Measurements from ENCODE around the gene CGB8.
A peak's percentile ranks its signal among the peaks of the same experiment; 100 is the strongest.

The CGB8 gene

DNA sequence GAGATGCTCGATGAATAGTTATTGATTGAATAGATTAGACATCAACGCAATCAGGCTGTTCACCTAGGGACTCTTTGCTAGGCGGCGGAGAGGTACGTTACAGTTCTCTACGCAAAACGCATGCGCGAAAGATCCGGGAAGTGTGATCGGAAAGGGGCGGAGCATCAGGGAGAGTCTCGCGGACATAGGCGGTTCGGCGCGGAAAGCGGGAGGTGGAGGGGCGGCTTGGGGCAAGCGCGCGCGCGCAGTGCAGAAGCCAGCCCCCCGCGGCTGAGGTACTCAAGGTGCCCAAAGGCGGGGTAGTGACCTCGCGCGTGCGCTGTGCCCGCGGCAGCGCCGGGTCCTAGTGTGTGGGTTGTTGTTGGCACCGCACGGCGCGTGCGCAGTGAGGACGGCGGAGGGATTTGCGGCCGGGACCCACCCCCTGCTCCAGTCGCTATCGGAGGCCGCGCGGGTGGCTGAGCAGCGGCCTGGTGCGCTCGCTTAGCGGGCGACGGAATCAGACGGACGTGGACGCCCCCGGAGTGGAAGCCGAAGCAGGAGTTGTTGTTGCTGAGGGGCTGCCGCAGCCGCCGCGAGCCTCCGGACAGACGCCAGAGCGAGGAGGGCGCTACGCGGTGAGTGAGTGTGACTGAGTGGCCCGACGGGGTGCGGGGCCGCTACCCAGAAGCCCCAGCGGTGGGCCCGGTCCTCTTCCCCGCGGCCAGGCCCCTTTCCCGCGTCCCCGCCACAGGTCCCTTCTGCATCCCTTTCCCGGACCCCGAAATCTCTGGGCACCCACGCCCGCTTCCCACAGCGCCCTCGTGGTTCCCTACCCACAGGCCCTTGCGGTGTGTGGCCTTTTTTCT lies 36.3 kb upstream of the CGB8 start, which contains the start of gene SNRNP70 (continued):
- TF ChIP-seq, protein P1, sequence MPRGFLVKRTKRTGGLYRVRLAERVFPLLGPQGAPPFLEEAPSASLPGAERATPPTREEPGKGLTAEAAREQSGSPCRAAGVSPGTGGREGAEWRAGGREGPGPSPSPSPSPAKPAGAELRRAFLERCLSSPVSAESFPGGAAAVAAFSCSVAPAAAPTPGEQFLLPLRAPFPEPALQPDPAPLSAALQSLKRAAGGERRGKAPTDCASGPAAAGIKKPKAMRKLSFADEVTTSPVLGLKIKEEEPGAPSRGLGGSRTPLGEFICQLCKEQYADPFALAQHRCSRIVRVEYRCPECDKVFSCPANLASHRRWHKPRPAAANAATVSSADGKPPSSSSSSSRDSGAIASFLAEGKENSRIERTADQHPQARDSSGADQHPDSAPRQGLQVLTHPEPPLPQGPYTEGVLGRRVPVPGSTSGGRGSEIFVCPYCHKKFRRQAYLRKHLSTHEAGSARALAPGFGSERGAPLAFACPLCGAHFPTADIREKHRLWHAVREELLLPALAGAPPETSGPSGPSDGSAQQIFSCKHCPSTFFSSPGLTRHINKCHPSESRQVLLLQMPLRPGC (tag by site-specific recombination; IDR thresholded peaks at IDR 0.05): peak; percentile 82
- no peak for TF ChIP-seq SETDB1 (IDR thresholded peaks at IDR 0.05; ENCODE audit: insufficient read length, low read length)
- peak; percentile 67 for TF ChIP-seq ZBTB11 (tag by site-specific recombination; conservative IDR thresholded peaks at IDR 0.05; ENCODE audit: low read depth)
- TF ChIP-seq, protein P2, sequence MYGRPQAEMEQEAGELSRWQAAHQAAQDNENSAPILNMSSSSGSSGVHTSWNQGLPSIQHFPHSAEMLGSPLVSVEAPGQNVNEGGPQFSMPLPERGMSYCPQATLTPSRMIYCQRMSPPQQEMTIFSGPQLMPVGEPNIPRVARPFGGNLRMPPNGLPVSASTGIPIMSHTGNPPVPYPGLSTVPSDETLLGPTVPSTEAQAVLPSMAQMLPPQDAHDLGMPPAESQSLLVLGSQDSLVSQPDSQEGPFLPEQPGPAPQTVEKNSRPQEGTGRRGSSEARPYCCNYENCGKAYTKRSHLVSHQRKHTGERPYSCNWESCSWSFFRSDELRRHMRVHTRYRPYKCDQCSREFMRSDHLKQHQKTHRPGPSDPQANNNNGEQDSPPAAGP (tag by site-specific recombination; IDR thresholded peaks at IDR 0.05): peak; percentile 90; the same call in 1 of the 2 replicates
- TF ChIP-seq ZNF488 (tag by site-specific recombination; IDR thresholded peaks at IDR 0.05): no peak; the same call in 1 of the 2 replicates
- no peak for TF ChIP-seq ZNF658 (tag by site-specific recombination; IDR thresholded peaks at IDR 0.05)
- peak; percentile 76 for TF ChIP-seq EGR2 (tag by site-specific recombination; IDR thresholded peaks at IDR 0.05; ENCODE audit: low read depth)
- TF ChIP-seq ZNF302 (tag by site-specific recombination; IDR thresholded peaks at IDR 0.05; ENCODE audit: low read depth): 0 out of 2 replicates have a peak, but pooled peaks have one; percentile 23
- TF ChIP-seq, protein P3, sequence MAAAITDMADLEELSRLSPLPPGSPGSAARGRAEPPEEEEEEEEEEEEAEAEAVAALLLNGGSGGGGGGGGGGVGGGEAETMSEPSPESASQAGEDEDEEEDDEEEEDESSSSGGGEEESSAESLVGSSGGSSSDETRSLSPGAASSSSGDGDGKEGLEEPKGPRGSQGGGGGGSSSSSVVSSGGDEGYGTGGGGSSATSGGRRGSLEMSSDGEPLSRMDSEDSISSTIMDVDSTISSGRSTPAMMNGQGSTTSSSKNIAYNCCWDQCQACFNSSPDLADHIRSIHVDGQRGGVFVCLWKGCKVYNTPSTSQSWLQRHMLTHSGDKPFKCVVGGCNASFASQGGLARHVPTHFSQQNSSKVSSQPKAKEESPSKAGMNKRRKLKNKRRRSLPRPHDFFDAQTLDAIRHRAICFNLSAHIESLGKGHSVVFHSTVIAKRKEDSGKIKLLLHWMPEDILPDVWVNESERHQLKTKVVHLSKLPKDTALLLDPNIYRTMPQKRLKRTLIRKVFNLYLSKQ (tag by site-specific recombination; IDR thresholded peaks at IDR 0.05; ENCODE audit: borderline replicate concordance): 0 out of 2 replicates have a peak, but pooled peaks have one; percentile 25
- TF ChIP-seq, protein P4, sequence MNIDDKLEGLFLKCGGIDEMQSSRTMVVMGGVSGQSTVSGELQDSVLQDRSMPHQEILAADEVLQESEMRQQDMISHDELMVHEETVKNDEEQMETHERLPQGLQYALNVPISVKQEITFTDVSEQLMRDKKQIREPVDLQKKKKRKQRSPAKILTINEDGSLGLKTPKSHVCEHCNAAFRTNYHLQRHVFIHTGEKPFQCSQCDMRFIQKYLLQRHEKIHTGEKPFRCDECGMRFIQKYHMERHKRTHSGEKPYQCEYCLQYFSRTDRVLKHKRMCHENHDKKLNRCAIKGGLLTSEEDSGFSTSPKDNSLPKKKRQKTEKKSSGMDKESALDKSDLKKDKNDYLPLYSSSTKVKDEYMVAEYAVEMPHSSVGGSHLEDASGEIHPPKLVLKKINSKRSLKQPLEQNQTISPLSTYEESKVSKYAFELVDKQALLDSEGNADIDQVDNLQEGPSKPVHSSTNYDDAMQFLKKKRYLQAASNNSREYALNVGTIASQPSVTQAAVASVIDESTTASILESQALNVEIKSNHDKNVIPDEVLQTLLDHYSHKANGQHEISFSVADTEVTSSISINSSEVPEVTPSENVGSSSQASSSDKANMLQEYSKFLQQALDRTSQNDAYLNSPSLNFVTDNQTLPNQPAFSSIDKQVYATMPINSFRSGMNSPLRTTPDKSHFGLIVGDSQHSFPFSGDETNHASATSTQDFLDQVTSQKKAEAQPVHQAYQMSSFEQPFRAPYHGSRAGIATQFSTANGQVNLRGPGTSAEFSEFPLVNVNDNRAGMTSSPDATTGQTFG (tag by site-specific recombination; IDR thresholded peaks at IDR 0.05; ENCODE audit: borderline replicate concordance): peak; percentile 28; the same call in 1 of the 2 replicates
- TF ChIP-seq ZNF416 (tag by site-specific recombination; IDR thresholded peaks at IDR 0.05): peak; percentile 46; the same call in 1 of the 2 replicates
- TF ChIP-seq ZNF792 (tag by site-specific recombination; IDR thresholded peaks at IDR 0.05): peak; percentile 90; the same call in 1 of the 2 replicates
- TF ChIP-seq KLF7 (tag by site-specific recombination; IDR thresholded peaks at IDR 0.05; ENCODE audit: borderline replicate concordance): peak; percentile 88; the same call in 1 of the 2 replicates
- TF ChIP-seq ZNF664 (tag by site-specific recombination; IDR thresholded peaks at IDR 0.05): peak; percentile 14; the same call in 1 of the 2 replicates
- TF ChIP-seq SP7 (tag by site-specific recombination; IDR thresholded peaks at IDR 0.05): peak; percentile 75
- TF ChIP-seq ZNF785 (tag by site-specific recombination; IDR thresholded peaks at IDR 0.05): 0 out of 2 replicates have a peak, but pooled peaks have one; percentile 85
- TF ChIP-seq ZNF169 (tag by site-specific recombination; IDR thresholded peaks at IDR 0.05): 0 out of 2 replicates have a peak, but pooled peaks have one; percentile 27
- TF ChIP-seq ZBTB20 (tag by site-specific recombination; IDR thresholded peaks at IDR 0.05): peak; percentile 87; the same call in 1 of the 2 replicates
- TF ChIP-seq ZNF768 (tag by site-specific recombination; IDR thresholded peaks at IDR 0.05): no peak; the same call in 1 of the 2 replicates
- peak; percentile 17; the same call in 1 of the 2 replicates for TF ChIP-seq ZNF561 (tag by site-specific recombination; IDR thresholded peaks at IDR 0.05; ENCODE audit: borderline replicate concordance)
- TF ChIP-seq ZSCAN23 (tag by site-specific recombination; IDR thresholded peaks at IDR 0.05): peak; percentile 63; the same call in 1 of the 2 replicates
- TF ChIP-seq ZNF501 (tag by site-specific recombination; IDR thresholded peaks at IDR 0.05): peak; percentile 82
- TF ChIP-seq ZNF837 (tag by site-specific recombination; IDR thresholded peaks at IDR 0.05): 0 out of 2 replicates have a peak, but pooled peaks have one; percentile 75
- TF ChIP-seq, protein P5, sequence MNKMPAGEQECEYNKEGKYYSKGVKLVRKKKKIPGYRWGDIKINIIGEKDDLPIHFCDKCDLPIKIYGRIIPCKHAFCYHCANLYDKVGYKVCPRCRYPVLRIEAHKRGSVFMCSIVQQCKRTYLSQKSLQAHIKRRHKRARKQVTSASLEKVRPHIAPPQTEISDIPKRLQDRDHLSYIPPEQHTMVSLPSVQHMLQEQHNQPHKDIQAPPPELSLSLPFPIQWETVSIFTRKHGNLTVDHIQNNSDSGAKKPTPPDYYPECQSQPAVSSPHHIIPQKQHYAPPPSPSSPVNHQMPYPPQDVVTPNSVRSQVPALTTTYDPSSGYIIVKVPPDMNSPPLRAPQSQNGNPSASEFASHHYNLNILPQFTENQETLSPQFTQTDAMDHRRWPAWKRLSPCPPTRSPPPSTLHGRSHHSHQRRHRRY (tag by site-specific recombination; IDR thresholded peaks at IDR 0.05): 0 out of 2 replicates have a peak, but pooled peaks have one; percentile 74
- no peak for TF ChIP-seq ZNF510 (tag by site-specific recombination; IDR thresholded peaks at IDR 0.05; ENCODE audit: insufficient replicate concordance)
